Small intestine (tissue), 4 donors: ENCODE results near the gene CEACAM3. TPM values are rescaled to one million over a fixed set of nuclear protein-coding genes. Genes with fewer than 3 reads are reported as not detected.

Experiments used
- polyA plus RNA-seq, 4 donors: library from polyadenylated mRNA; stranded (reverse) in 3 of 4; unstranded in 1 of 4; fragments of 200-250 nt in 3 of 4; fragments of 120-200 nt in 1 of 4; gene quantifications; one replicate each; pipeline versions ENCODE4 v1.2.1 to v1.2.3, GENCODE V29; 2013
- donor health status: healthy with polysubstance abuse.
- donor health status: Bipolar disorder and iron deficiency.
- donor health status: healthy.

The CEACAM3 gene
- polyA plus RNA-seq, 4 donors = 0.24 to 0.37 TPM; not detected in 2

Other genes with a start within 250 kb of the CEACAM3 start
- 1 to 10 TPM in 3 of 4 donors, not detected in 1; 1.1 to 4.6 (median 1.9) TPM for gene CEACAM21, start 220.4 kb upstream of the CEACAM3 start, polyA plus RNA-seq
- under 1 TPM in 2 of 4 donors, not detected in 2; 0.06 to 0.39 TPM for gene CEACAM4, start 169.5 kb upstream of the CEACAM3 start, polyA plus RNA-seq
- gene CEACAM7, start 108.3 kb upstream of the CEACAM3 start, polyA plus RNA-seq = under 1 TPM in 2 of 4 donors, not detected in 2; 0.15 to 0.33 TPM
- 10 to 100 TPM in 2 of 4 donors, 1 to 10 TPM in 2; 2.7 to 47.5 (median 17.8) TPM for gene CEACAM5, start 88.0 kb upstream of the CEACAM3 start, polyA plus RNA-seq
- 10 to 100 TPM in 3 of 4 donors, 1 to 10 TPM in 1; 8.5 to 45.8 (median 19.6) TPM for gene CEACAM6, start 41.1 kb upstream of the CEACAM3 start, polyA plus RNA-seq
- gene LYPD4, start 48.1 kb downstream of the CEACAM3 start, polyA plus RNA-seq = not detected
- gene DMRTC2, start 48.5 kb downstream of the CEACAM3 start, polyA plus RNA-seq = not detected
- gene RPS19, start 63.7 kb downstream of the CEACAM3 start, polyA plus RNA-seq = 1,000 to 10,000 TPM; 2,031 to 3,349 (median 2,770) TPM
- gene CD79A, start 80.7 kb downstream of the CEACAM3 start, polyA plus RNA-seq = 10 to 100 TPM in 1 of 4 donors, 1 to 10 TPM in 1, under 1 TPM in 2; 0.45 to 10.5 (median 4.9) TPM
- 100 to 1,000 TPM in 2 of 4 donors, 10 to 100 TPM in 2; 49.7 to 120 (median 86.7) TPM for gene ARHGEF1, start 86.6 kb downstream of the CEACAM3 start, polyA plus RNA-seq
- gene ERFL, start 131.9 kb downstream of the CEACAM3 start, polyA plus RNA-seq = under 1 TPM in 2 of 4 donors, not detected in 2; 0.04 to 0.21 TPM
- 100 to 1,000 TPM in 3 of 4 donors, 10 to 100 TPM in 1; 72.0 to 227 (median 194) TPM for gene RABAC1, start 162.7 kb downstream of the CEACAM3 start, polyA plus RNA-seq
- gene ATP1A3, start 197.6 kb downstream of the CEACAM3 start, polyA plus RNA-seq = 1 to 10 TPM in 2 of 4 donors, under 1 TPM in 1, not detected in 1; 0.81 to 4.3 (median 1.3) TPM